Neural cell (in vitro differentiated cells): ENCODE results near the gene HIPK2. TPM values are rescaled to one million over a fixed set of nuclear protein-coding genes. Genes with fewer than 3 reads are reported as not detected.

Source experiments
- H2AFZ ChIP-seq: fragments of 200-600, 300-800 bp; sonication (generic), shearing (Covaris generic); 2 replicates; pipeline ENCODE4 v1.6.0; 2014; ENCODE audit warnings: low read depth, mild to moderate bottlenecking, antibody characterized with exemption, low read length, moderate library complexity
- H3F3A ChIP-seq: fragments of 200-600 bp; shearing (Covaris generic); 2 replicates; pipeline ENCODE4 v1.6.1; 2016; ENCODE audit warnings: mild to moderate bottlenecking, moderate library complexity, mixed read lengths, antibody characterized with exemption, low read length; ENCODE audit not compliant: insufficient read depth, poor library complexity, severe bottlenecking
- H3K27ac ChIP-seq: fragments of 200-600, 300-800 bp; sonication (generic), shearing (Covaris generic); 2 replicates; pipeline ENCODE4 v1.5.1; 2014; ENCODE audit warnings: mild to moderate bottlenecking, low read length, moderate library complexity
- H3K27me3 ChIP-seq: fragments of 300-800, 200-600 bp; sonication (generic), shearing (Covaris generic); 2 replicates; pipeline ENCODE4 v1.6.0; 2014; ENCODE audit warnings: mild to moderate bottlenecking, low read depth, low read length, moderate library complexity; ENCODE audit not compliant: insufficient read depth
- H3K36me3 ChIP-seq: fragments of 300-800, 200-600 bp; sonication (generic), shearing (Covaris generic); 2 replicates; pipeline ENCODE4 v1.5.1; 2014; ENCODE audit warnings: mild to moderate bottlenecking, antibody characterized with exemption, low read length, moderate library complexity; ENCODE audit not compliant: insufficient read depth
- H3K4me2 ChIP-seq: fragments of 300-800, 200-600 bp; sonication (generic), shearing (Covaris generic); 2 replicates; pipeline ENCODE4 v1.6.0; 2014; ENCODE audit warnings: mild to moderate bottlenecking, low read length
- H3K4me3 ChIP-seq: fragments of 300-800, 200-600 bp; sonication (generic), shearing (Covaris generic); 2 replicates; pipeline ENCODE4 v1.5.1; 2014; ENCODE audit warnings: mild to moderate bottlenecking, low read length, moderate library complexity
- H3K79me2 ChIP-seq: fragments of 200-600 bp; shearing (Covaris generic); replicated peaks from 2 replicates; pipeline ENCODE4 v1.6.0; 2014; ENCODE audit warnings: mild to moderate bottlenecking, low read length, moderate library complexity; ENCODE audit not compliant: insufficient read depth
- H3K9ac ChIP-seq: fragments of 300-800, 200-600 bp; sonication (generic), shearing (Covaris generic); 2 replicates; pipeline ENCODE4 v1.6.1; 2016; ENCODE audit warnings: mild to moderate bottlenecking, low read length, mixed read lengths
- H3K9me2 ChIP-seq: fragments of 200-600 bp; shearing (Covaris generic); 2 replicates; pipeline ENCODE4 v1.6.1; 2016; ENCODE audit warnings: mild to moderate bottlenecking, low read length, mixed read lengths; ENCODE audit not compliant: insufficient read depth
- H3K9me3 ChIP-seq: fragments of 200-600, 300-800 bp; sonication (generic), shearing (Covaris generic); 2 replicates; pipeline ENCODE4 v1.6.1; 2016; ENCODE audit warnings: mild to moderate bottlenecking, mixed run types, low read length, moderate library complexity, mixed read lengths
- H4K20me1 ChIP-seq: fragments of 200-600 bp; shearing (Covaris generic); 2 replicates; pipeline ENCODE4 v1.6.1; 2016; ENCODE audit warnings: mild to moderate bottlenecking, mixed run types; ENCODE audit not compliant: insufficient read depth
- CTCF ChIP-seq: fragments of 450-650 bp; IDR thresholded peaks from 2 replicates; pipeline ENCODE4 v1.5.1; 2014; ENCODE audit warnings: antibody characterized with exemption, mild to moderate bottlenecking, moderate library complexity; ENCODE audit not compliant: poor library complexity, severe bottlenecking
- EP300 ChIP-seq: fragments of 450-650 bp; conservative IDR thresholded peaks from 2 replicates; pipeline ENCODE4 v1.6.1; 2014; ENCODE audit warnings: antibody characterized with exemption, mild to moderate bottlenecking, moderate library complexity; ENCODE audit not compliant: poor library complexity, severe bottlenecking
- EZH2 ChIP-seq: fragments of 200-600, 300-800 bp; shearing (Covaris generic), sonication (generic); IDR thresholded peaks from 2 replicates; pipeline ENCODE4 v1.6.1; 2014; ENCODE audit warnings: antibody characterized with exemption, low read length, borderline replicate concordance, mild to moderate bottlenecking; ENCODE audit not compliant: insufficient read depth, poor library complexity, severe bottlenecking
- MXI1 ChIP-seq: fragments of 450-650 bp; conservative IDR thresholded peaks from 2 replicates; pipeline ENCODE4 v1.6.1; 2014; ENCODE audit warnings: antibody characterized with exemption, mild to moderate bottlenecking; ENCODE audit not compliant: poor library complexity, severe bottlenecking
- POLR2AphosphoS5 ChIP-seq: IDR thresholded peaks from 2 replicates; pipeline ENCODE4 v1.6.1; 2012
- RAD21 ChIP-seq: fragments of 450-650 bp; conservative IDR thresholded peaks from 2 replicates; pipeline ENCODE4 v1.6.1; 2014; ENCODE audit warnings: antibody characterized with exemption, mild to moderate bottlenecking, moderate library complexity
- SMC3 ChIP-seq: fragments of 450-650 bp; conservative IDR thresholded peaks from 2 replicates; pipeline ENCODE4 v1.6.1; 2014; ENCODE audit warnings: antibody characterized with exemption, mild to moderate bottlenecking, moderate library complexity; ENCODE audit not compliant: poor library complexity
- TAF1 ChIP-seq: IDR thresholded peaks from 2 replicates; pipeline ENCODE4 v1.6.1; 2012; ENCODE audit warnings: low read depth
- polyA plus RNA-seq: library from polyadenylated mRNA; depleted of rRNA; stranded (reverse); fragments of >200 nt; gene quantifications from 2 replicates; pipeline ENCODE4 v1.2.3, GENCODE V29; 2014
- TF ChIP-seq, protein P1 (sequence below): IDR thresholded peaks from 2 replicates; pipeline ENCODE4 v1.6.1; 2012; ENCODE audit warnings: borderline replicate concordance

Gene HIPK2
- polyA plus RNA-seq, 1 donor from 2014 or later = 8.5 TPM

DNA sequence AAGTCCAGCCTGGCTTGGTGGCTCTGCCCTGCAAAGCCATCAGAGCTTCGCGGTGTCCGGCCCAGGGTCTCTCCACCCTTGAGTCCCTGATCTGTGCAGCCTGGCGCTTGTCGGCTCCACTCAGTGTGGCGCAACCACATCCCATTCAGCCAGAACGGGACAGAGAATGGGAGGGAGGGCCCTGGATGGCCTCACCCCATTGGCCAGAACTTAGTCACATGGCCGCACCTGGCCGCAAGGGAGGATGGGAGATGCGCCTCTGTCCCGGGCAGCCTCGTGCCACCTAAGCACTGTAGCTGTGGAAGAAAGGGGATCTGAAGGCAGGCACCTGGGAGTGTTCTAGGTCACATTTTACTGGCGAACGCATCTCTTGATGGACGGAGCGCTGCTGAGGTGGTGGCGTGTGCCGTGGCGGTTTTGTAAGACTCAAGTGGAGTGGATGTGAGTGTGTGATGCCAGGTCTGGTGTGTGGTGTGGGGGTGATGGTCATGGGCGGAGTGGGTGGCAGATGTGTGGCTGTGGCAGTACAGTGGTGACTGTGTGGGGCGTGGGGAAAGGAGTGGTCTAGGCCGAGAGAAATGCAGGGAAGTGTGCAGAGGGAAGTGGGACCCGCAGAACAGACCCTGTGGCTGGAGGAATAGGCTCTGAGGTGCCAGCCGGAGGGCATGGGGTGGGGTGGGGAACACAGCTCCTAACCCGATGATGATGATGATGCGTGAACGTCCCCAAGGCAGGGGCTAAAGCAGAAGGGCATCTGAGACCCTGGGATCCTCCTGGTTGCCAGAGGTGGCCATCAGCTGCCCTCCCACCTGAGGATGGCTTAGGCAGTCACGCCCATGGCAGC is 235.3 kb downstream of the HIPK2 start:
- Histone ChIP-seq H3K9ac (no peak overlapping the region), H3K9me2 (no peaks in the 10 kb centered on the region), H3K9me3 (no peaks in the 10 kb centered on the region), H3K79me2 (no peaks in the 10 kb centered on the region), H3F3A (no peaks in the 10 kb centered on the region), H3K36me3 (no peaks in the 10 kb centered on the region), H2AFZ (no peak overlapping the region), H3K4me3 (no peak overlapping the region), H4K20me1 (no peaks in the 10 kb centered on the region), H3K4me2 (no peak overlapping the region), H3K27me3 (no peaks in the 10 kb centered on the region), H3K27ac (no peak overlapping the region)
- TF ChIP-seq SMC3 = no peak
- no peak for TF ChIP-seq EZH2
- no peak for TF ChIP-seq RAD21
- TF ChIP-seq EP300 = no peak
- no peak for TF ChIP-seq POLR2AphosphoS5
- TF ChIP-seq, protein P1, sequence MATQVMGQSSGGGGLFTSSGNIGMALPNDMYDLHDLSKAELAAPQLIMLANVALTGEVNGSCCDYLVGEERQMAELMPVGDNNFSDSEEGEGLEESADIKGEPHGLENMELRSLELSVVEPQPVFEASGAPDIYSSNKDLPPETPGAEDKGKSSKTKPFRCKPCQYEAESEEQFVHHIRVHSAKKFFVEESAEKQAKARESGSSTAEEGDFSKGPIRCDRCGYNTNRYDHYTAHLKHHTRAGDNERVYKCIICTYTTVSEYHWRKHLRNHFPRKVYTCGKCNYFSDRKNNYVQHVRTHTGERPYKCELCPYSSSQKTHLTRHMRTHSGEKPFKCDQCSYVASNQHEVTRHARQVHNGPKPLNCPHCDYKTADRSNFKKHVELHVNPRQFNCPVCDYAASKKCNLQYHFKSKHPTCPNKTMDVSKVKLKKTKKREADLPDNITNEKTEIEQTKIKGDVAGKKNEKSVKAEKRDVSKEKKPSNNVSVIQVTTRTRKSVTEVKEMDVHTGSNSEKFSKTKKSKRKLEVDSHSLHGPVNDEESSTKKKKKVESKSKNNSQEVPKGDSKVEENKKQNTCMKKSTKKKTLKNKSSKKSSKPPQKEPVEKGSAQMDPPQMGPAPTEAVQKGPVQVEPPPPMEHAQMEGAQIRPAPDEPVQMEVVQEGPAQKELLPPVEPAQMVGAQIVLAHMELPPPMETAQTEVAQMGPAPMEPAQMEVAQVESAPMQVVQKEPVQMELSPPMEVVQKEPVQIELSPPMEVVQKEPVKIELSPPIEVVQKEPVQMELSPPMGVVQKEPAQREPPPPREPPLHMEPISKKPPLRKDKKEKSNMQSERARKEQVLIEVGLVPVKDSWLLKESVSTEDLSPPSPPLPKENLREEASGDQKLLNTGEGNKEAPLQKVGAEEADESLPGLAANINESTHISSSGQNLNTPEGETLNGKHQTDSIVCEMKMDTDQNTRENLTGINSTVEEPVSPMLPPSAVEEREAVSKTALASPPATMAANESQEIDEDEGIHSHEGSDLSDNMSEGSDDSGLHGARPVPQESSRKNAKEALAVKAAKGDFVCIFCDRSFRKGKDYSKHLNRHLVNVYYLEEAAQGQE = no peak
- TF ChIP-seq MXI1 = no peak
- no peak for TF ChIP-seq CTCF
- TF ChIP-seq TAF1 = no peak

GRCh38 chr7:139541600-139542307 is 236.0 kb downstream of the HIPK2 start:
- Histone ChIP-seq H3K36me3 (no peaks in the 10 kb centered on the region), H3K9me2 (no peaks in the 10 kb centered on the region), H3K4me2 (no peak overlapping the region)

More at GRCh38 chr7:139541600-139542307, 236.0 kb downstream of the HIPK2 start:
- no peak overlapping the region for H2AFZ ChIP-seq
- no peak overlapping the region for H3K27ac ChIP-seq
- H3F3A ChIP-seq = no peaks in the 10 kb centered on the region
- no peak overlapping the region for H3K9ac ChIP-seq
- no peak overlapping the region for H3K4me3 ChIP-seq
- H3K79me2 ChIP-seq = no peaks in the 10 kb centered on the region
- no peaks in the 10 kb centered on the region for H3K27me3 ChIP-seq
- no peaks in the 10 kb centered on the region for H4K20me1 ChIP-seq
- TF ChIP-seq CTCF (no peak), TAF1 (no peak), EP300 (no peak), SMC3 (no peak), POLR2AphosphoS5 (no peak), MXI1 (no peak), RAD21 (no peak), EZH2 (no peak)
- TF ChIP-seq, protein P1 = no peak
- no peaks in the 10 kb centered on the region for H3K9me3 ChIP-seq
